HCT116 (cell line): ENCODE measurements around the gene FASN.
A peak's percentile ranks its signal among the peaks of the same experiment; 100 is the strongest.

Source experiments
- CBX3 ChIP-seq: IDR thresholded peaks from 2 replicates; pipeline ENCODE4 v1.6.1; 2012; ENCODE audit warnings: low read depth
- CTCF ChIP-seq, 3 experiments: fragments of 200-600 bp in 1 of 3; sonication (generic) in 1 of 3; IDR thresholded peaks in 2 of 3; conservative IDR thresholded peaks in 1 of 3; 2 replicates each; pipeline ENCODE4 v1.5.1; 2012 to 2017; ENCODE audit warnings: low read depth in 2 of 3, low read length in 2 of 3, antibody characterized with exemption in 1 of 3, borderline replicate concordance in 1 of 3, control low read depth in 1 of 3, mild to moderate bottlenecking in 1 of 3, mixed read lengths in 1 of 3, mixed run types in 1 of 3, moderate library complexity in 1 of 3; ENCODE audit not compliant: insufficient read depth in 1 of 3
- EGR1 ChIP-seq: IDR thresholded peaks from 2 replicates; pipeline ENCODE4 v1.6.1; 2012; ENCODE audit warnings: low read depth
- POLR2A ChIP-seq: IDR thresholded peaks from 2 replicates; pipeline ENCODE4 v1.7.0; 2011; ENCODE audit warnings: borderline replicate concordance; ENCODE audit not compliant: insufficient read depth, insufficient read length; ENCODE audit errors: extremely low read depth
- POLR2AphosphoS5 ChIP-seq: IDR thresholded peaks from 2 replicates; pipeline ENCODE4 v1.6.1; 2011; ENCODE audit warnings: mild to moderate bottlenecking, low read depth, low read length, moderate library complexity

- TF ChIP-seq CBX3 (no peak), EGR1 (no peak), POLR2A (no peak), CTCF (IDR thresholded peaks at IDR 0.05 in 2 of 3, conservative IDR thresholded peaks at IDR 0.05 in 1 of 3; ENCODE audit: borderline replicate concordance in 1 of 3, insufficient read depth in 1 of 3, low read depth in 2 of 3, low read length in 2 of 3) (peak in 2 of 3 experiments; percentile 50 to 56; a peak in 4 of 6 replicates), POLR2AphosphoS5 (no peak)
Observed at GRCh38 chr17:82129095-82129494, 31.1 kb upstream of the FASN start.
